HFFc6 (cell line): ENCODE results near the gene HOXC9. TPM values are rescaled to one million over a fixed set of nuclear protein-coding genes. Genes with fewer than 3 reads are reported as not detected.

Experiments used
- DNase-seq: peaks from one replicate; pipeline ENCODE4 v3.0.0-alpha.2; 2018
- H3K27ac Mint-ChIP-seq: 2 replicates; pipeline ENCODE4 v1.8.0; 2020; ENCODE audit warnings: mild to moderate bottlenecking, mixed read lengths
- H3K27me3 Mint-ChIP-seq: 2 replicates; pipeline ENCODE4 v1.8.0; 2021; ENCODE audit warnings: mild to moderate bottlenecking, moderate library complexity, mixed read lengths; ENCODE audit not compliant: insufficient read depth
- H3K36me3 Mint-ChIP-seq: 2 replicates; pipeline ENCODE4 v1.8.0; 2021; ENCODE audit warnings: low read depth, mixed read lengths
- H3K4me1 Mint-ChIP-seq: 2 replicates; pipeline ENCODE4 v1.8.0; 2020; ENCODE audit warnings: low read depth, mixed read lengths
- H3K4me3 Mint-ChIP-seq: 2 replicates; pipeline ENCODE4 v1.8.0; 2020; ENCODE audit warnings: mild to moderate bottlenecking, moderate library complexity, mixed read lengths
- H3K9me3 Mint-ChIP-seq: 2 replicates; pipeline ENCODE4 v1.8.0; 2020; ENCODE audit warnings: mild to moderate bottlenecking, mixed read lengths
- total RNA-seq, 6 experiments: library from RNA; stranded (reverse); fragmentation: NEBNext Ultra II Directional; extraction: Animal tissue kit (Norgen Biotek cat#: 25700); gene quantifications; 2 replicates in 1 of 6; 3 replicates in 5 of 6; pipeline ENCODE4 v1.2.3, GENCODE V29; 2021
- TF ChIP-seq, protein P1 (sequence below): fragments of 200-600 bp; sonication (generic); IDR thresholded peaks from 2 replicates; pipeline ENCODE4 v1.5.0; 2021; ENCODE audit warnings: antibody characterized with exemption, mild to moderate bottlenecking

Gene HOXC9
- total RNA-seq, 6 experiments from 2014 or later: 0.17 to 1.5 (median 1.1) TPM

DNA sequence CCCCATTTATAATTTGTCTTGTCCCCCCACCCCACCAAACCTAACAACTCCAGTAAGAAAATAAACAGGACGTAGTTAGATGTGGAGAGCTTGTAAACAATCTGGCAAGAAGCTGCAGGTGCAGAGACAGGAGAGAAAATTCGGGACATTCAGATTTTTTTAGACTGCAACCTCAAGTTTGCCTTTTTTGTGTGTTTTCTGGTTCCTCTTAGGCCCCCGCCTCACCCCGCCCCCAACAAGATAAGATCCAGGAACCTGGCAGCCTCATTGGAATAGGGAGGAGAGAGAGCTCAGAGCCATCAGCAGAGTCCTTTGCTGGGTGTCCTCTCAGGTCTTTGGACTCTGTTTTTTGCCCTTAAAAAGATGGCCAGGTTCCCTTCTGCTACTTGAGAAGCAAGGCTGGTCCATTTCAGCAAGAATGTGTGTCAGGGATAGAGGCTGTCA lies 12.2 kb upstream of the HOXC9 start:
- no peaks in the 10 kb centered on the region for H3K36me3 Mint-ChIP-seq
- H3K4me3 Mint-ChIP-seq: no peak overlapping the region
- H3K9me3 Mint-ChIP-seq: no peaks in the 10 kb centered on the region
- DNase-seq: no peak
- peaks cover 16% of the 10 kb centered on the region for H3K4me1 Mint-ChIP-seq
- peaks cover 61% of the 10 kb centered on the region for H3K27me3 Mint-ChIP-seq
- H3K27ac Mint-ChIP-seq: no peak overlapping the region
- TF ChIP-seq, protein P1, sequence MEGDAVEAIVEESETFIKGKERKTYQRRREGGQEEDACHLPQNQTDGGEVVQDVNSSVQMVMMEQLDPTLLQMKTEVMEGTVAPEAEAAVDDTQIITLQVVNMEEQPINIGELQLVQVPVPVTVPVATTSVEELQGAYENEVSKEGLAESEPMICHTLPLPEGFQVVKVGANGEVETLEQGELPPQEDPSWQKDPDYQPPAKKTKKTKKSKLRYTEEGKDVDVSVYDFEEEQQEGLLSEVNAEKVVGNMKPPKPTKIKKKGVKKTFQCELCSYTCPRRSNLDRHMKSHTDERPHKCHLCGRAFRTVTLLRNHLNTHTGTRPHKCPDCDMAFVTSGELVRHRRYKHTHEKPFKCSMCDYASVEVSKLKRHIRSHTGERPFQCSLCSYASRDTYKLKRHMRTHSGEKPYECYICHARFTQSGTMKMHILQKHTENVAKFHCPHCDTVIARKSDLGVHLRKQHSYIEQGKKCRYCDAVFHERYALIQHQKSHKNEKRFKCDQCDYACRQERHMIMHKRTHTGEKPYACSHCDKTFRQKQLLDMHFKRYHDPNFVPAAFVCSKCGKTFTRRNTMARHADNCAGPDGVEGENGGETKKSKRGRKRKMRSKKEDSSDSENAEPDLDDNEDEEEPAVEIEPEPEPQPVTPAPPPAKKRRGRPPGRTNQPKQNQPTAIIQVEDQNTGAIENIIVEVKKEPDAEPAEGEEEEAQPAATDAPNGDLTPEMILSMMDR: no peak

DNA sequence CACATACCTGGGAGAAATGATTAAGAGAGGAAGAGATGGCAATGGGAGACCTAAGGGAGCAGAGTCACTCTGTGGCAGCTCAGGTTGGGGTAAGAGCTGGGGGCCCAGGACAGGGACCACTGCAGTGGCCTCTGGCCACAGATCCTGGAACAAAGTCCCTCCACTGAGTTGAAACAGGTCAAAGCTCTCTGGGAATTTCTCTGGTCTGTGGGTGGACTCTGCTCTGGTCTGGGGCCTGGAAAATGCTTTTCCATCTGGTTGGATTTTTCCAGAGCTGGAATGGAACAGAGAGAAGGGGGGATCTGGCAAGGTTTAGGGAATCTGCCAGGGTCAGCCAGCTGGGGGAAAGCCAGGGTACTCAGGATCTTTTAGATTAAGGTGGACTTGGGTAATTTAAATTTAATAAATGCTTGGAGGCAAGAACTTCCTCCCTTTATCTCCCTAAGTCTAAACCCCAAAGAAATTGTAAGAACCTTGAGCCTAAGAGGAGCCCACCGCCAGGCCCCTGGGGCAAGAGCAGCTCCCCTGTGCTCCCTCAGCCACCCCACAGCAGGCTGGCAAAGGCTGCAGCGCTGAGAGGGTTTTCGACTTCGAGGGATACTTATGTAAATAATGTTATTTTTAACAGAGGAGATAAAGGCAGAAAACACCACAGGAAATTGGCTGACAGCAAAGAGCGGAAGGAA lies 11.3 kb upstream of the HOXC9 start:
- Mint-ChIP-seq H3K36me3 (no peaks in the 10 kb centered on the region), H3K27me3 (peaks cover 61% of the 10 kb centered on the region), H3K27ac (no peak overlapping the region), H3K4me3 (no peak overlapping the region), H3K4me1 (peaks cover 16% of the 10 kb centered on the region), H3K9me3 (no peaks in the 10 kb centered on the region)
- TF ChIP-seq, protein P1: no peak
- no peak for DNase-seq

DNA sequence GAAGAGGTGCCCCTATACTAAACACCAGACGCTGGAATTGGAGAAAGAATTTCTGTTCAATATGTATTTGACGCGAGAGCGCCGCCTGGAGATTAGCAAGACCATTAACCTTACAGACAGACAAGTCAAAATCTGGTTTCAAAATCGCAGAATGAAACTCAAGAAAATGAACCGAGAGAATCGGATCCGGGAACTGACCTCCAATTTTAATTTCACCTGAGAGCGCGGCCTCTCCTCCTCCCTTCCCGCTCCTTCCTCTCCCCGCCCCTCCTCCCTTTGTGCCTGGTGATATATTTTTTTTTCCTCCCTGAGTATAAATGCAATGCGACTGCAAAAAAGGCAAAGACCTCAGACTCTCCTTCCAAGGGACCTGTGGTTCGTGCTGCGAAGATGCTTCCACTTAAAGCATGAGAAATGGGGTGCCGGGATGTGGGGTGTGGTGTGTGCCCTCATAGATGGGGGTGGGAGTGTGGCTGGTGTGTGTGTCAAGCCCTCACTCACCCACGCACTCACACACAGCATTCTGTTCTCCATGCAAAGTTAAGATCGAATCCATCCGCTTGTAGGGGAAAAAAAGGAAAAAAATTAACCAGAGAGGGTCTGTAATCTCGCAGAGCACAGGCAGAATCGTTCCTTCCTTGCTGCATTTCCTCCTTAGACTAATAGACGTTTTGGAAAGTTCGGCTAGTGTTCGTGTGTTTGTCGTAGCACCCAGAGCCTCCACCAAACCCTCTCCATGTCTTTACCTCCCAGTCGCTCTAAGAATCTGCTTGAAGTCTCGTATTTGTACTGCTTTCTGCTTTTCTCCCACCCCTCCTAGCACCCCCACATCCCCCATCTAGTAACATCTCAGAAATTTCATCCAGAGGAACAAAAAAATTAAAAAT lies 10.5 kb upstream of the HOXC9 start:
- Mint-ChIP-seq H3K27me3 (peaks cover 68% of the 10 kb centered on the region), H3K4me3 (peak overlapping the region; percentile 8; the same call in 1 of the 2 replicates), H3K27ac (no peak overlapping the region), H3K36me3 (no peaks in the 10 kb centered on the region), H3K4me1 (peaks cover 16% of the 10 kb centered on the region), H3K9me3 (no peaks in the 10 kb centered on the region)
- TF ChIP-seq, protein P1: peak; percentile 69
- no peak for DNase-seq

DNA sequence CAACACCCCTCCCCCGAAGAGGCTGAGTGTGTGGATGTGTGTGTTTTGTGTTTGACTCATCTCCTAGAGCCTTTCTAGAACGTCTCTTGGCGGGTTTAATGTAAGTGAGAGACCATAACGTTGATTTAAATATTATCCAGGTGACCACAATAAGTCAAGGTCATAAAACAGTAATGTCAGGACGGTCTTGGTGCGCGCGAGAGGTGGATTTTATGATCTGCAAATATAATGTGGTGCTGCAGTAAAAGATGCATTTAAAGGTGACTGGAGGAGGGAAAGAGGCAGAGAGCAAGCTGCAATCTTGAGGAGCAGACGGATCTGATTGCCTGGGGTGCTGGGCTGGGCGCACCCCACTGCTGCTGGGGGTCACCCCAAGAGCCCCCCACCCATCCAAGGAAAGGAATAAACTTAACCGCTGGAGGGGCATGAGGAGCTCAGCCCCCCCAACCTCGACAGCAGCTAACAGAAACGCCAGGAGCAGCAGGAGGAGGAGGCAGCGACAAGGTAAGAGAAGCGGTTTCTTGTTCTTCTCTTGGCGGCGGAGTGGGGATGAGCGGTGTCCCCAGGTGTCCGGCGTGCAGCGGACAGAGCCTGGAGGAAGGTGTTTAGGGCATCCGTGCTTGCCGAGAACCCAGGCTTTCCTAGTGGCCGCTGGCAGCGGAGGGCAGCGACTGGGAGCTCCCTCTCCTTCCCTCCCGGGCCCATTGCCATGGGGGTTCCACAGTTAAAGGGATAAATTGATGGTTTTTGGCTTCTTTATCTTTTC lies 9.5 kb upstream of the HOXC9 start:
- Mint-ChIP-seq H3K36me3 (no peaks in the 10 kb centered on the region), H3K4me3 (no peak overlapping the region), H3K9me3 (no peaks in the 10 kb centered on the region), H3K27me3 (peaks cover 67% of the 10 kb centered on the region), H3K27ac (no peak overlapping the region), H3K4me1 (peaks cover 16% of the 10 kb centered on the region)
- no peak for DNase-seq
- TF ChIP-seq, protein P1: no peak

DNA sequence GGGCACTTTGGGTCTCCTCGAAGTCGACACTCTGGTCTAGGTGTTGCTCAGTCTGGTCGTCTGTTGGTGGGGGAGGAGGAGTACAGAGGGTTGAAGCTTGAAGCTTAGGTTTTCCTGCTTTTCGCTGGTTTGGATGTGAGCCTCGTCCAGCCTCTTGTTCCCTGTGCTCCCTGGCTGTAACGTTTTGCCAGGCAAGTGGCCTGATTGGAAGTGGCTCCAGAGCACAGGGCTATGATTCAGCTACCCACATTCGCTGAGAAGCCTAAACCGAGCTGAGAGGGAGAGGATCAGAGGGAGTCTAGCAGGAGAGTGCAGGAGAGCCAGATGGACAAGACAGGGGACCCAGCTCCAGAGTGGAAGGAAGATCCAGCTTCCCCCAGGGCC lies 8.9 kb upstream of the HOXC9 start:
- H3K9me3 Mint-ChIP-seq: no peaks in the 10 kb centered on the region
- no peaks in the 10 kb centered on the region for H3K36me3 Mint-ChIP-seq
- peaks cover 16% of the 10 kb centered on the region for H3K4me1 Mint-ChIP-seq
- TF ChIP-seq, protein P1: no peak
- no peak for DNase-seq
- H3K27ac Mint-ChIP-seq: no peak overlapping the region
- no peak overlapping the region for H3K4me3 Mint-ChIP-seq
- peaks cover 69% of the 10 kb centered on the region for H3K27me3 Mint-ChIP-seq
